GM12878 (cell line): ENCODE data around the gene CCDC8.

ENCODE experiments used
- CREB1 ChIP-seq: IDR thresholded peaks from 2 replicates; pipeline ENCODE4 v1.6.1; 2012; ENCODE audit warnings: low read depth, mild to moderate bottlenecking, inconsistent platforms
- CTCF ChIP-seq, 3 experiments: IDR thresholded peaks in 2 of 3; conservative IDR thresholded peaks in 1 of 3; 2 replicates each; pipeline ENCODE4 v1.5.1; 2011; ENCODE audit warnings: low read depth in 3 of 3, low read length in 3 of 3, mild to moderate bottlenecking in 3 of 3, control low read depth in 2 of 3, moderate library complexity in 2 of 3, inconsistent platforms in 1 of 3, mixed read lengths in 1 of 3; ENCODE audit not compliant: control insufficient read depth in 2 of 3, insufficient read depth in 1 of 3; ENCODE audit errors: extremely low read depth in 1 of 3
- POLR2A ChIP-seq: IDR thresholded peaks from 2 replicates; pipeline ENCODE4 v1.6.1; 2011; ENCODE audit warnings: low read depth, mild to moderate bottlenecking, low read length
- TF ChIP-seq, protein P1 (sequence below): IDR thresholded peaks from 2 replicates; pipeline ENCODE4 v1.6.1; 2012; ENCODE audit warnings: mild to moderate bottlenecking, low read depth, low read length

DNA sequence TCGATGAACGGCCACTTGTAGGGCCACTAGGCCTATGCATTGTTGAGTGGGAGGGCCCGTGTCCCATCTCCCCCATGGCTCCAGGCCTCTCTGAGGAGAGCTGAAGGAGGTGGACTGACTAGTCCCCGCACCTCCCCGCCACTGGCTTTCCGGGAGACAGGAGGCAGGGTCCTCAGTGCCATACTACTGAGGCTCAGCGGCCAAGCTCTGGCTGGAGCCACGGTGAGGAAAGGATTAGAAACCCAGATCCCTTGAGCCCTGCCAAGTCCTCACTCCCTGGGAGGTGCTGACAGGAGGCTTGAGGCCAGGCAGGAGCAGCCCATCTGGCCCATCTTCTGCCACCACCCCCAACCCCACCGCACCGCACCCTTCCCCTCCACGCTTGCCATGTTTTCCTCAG is 29.0 kb downstream of the CCDC8 start:
- TF ChIP-seq CREB1 (no peak), CTCF (IDR thresholded peaks at IDR 0.05 in 2 of 3, conservative IDR thresholded peaks at IDR 0.05 in 1 of 3; ENCODE audit: control insufficient read depth in 2 of 3, extremely low read depth in 1 of 3, insufficient read depth in 1 of 3, low read depth in 3 of 3, low read length in 3 of 3) (no peak), POLR2A (no peak)
- TF ChIP-seq, protein P1, sequence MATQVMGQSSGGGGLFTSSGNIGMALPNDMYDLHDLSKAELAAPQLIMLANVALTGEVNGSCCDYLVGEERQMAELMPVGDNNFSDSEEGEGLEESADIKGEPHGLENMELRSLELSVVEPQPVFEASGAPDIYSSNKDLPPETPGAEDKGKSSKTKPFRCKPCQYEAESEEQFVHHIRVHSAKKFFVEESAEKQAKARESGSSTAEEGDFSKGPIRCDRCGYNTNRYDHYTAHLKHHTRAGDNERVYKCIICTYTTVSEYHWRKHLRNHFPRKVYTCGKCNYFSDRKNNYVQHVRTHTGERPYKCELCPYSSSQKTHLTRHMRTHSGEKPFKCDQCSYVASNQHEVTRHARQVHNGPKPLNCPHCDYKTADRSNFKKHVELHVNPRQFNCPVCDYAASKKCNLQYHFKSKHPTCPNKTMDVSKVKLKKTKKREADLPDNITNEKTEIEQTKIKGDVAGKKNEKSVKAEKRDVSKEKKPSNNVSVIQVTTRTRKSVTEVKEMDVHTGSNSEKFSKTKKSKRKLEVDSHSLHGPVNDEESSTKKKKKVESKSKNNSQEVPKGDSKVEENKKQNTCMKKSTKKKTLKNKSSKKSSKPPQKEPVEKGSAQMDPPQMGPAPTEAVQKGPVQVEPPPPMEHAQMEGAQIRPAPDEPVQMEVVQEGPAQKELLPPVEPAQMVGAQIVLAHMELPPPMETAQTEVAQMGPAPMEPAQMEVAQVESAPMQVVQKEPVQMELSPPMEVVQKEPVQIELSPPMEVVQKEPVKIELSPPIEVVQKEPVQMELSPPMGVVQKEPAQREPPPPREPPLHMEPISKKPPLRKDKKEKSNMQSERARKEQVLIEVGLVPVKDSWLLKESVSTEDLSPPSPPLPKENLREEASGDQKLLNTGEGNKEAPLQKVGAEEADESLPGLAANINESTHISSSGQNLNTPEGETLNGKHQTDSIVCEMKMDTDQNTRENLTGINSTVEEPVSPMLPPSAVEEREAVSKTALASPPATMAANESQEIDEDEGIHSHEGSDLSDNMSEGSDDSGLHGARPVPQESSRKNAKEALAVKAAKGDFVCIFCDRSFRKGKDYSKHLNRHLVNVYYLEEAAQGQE: no peak
